Measurements from ENCODE around the gene FAM204A.

FAM204A gene

GRCh38 chr10:118343549-118343948 is 1.4 kb upstream of the FAM204A start:
- H3K27ac Mint-ChIP-seq: no peak overlapping the region
- H3K4me3 Mint-ChIP-seq: no peak overlapping the region
- H3K27me3 Mint-ChIP-seq: peaks cover 9% of the 10 kb centered on the region
- H3K9me3 Mint-ChIP-seq: no peaks in the 10 kb centered on the region
- peaks cover 19% of the 10 kb centered on the region for H3K4me1 Mint-ChIP-seq (ENCODE audit: low read depth)
- H3K36me3 Mint-ChIP-seq (ENCODE audit: low read depth): peaks cover 7% of the 10 kb centered on the region
- intact Hi-C loops (cut with micrococcal nuclease): loop anchor here (5.0 kb wide), 1 partner anchor 296 kb away; the partner anchor contains the start of gene RAB11FIP2

- intact Hi-C loops (cut with micrococcal nuclease): loop anchor here (5.0 kb wide), 1 partner anchor 296 kb away; the partner anchor contains the start of gene RAB11FIP2
- H3K4me1 Mint-ChIP-seq (ENCODE audit: low read depth): peaks cover 19% of the 10 kb centered on the region
- H3K27ac Mint-ChIP-seq: no peak overlapping the region
- H3K27me3 Mint-ChIP-seq: peaks cover 9% of the 10 kb centered on the region
- H3K36me3 Mint-ChIP-seq (ENCODE audit: low read depth): peaks cover 9% of the 10 kb centered on the region
- H3K9me3 Mint-ChIP-seq: no peaks in the 10 kb centered on the region
- no peak overlapping the region for H3K4me3 Mint-ChIP-seq
Observed at GRCh38 chr10:118343115-118343514, 991 bp upstream of the FAM204A start.

- intact Hi-C loops (cut with micrococcal nuclease): loop anchor here (5.0 kb wide), 1 partner anchor 295 kb away; the partner anchor contains the start of gene RAB11FIP2
- peaks cover 9% of the 10 kb centered on the region for H3K27me3 Mint-ChIP-seq
- H3K27ac Mint-ChIP-seq: peak overlapping the region; percentile 88
- peak overlapping the region; percentile 89 for H3K4me3 Mint-ChIP-seq
- H3K9me3 Mint-ChIP-seq: no peaks in the 10 kb centered on the region
- H3K4me1 Mint-ChIP-seq (ENCODE audit: low read depth): peaks cover 19% of the 10 kb centered on the region
- H3K36me3 Mint-ChIP-seq (ENCODE audit: low read depth): peaks cover 9% of the 10 kb centered on the region
Observed at GRCh38 chr10:118342638-118343020, 505 bp upstream of the FAM204A start.

GRCh38 chr10:118340486-118340885 is 1.6 kb downstream of the FAM204A start:
- intact Hi-C loops (cut with micrococcal nuclease): loop anchor here (5.0 kb wide), 1 partner anchor 293 kb away; the partner anchor contains the start of gene RAB11FIP2
- Mint-ChIP-seq H3K27ac (no peak overlapping the region), H3K36me3 (ENCODE audit: low read depth) (peaks cover 19% of the 10 kb centered on the region), H3K9me3 (no peaks in the 10 kb centered on the region), H3K4me1 (ENCODE audit: low read depth) (peaks cover 19% of the 10 kb centered on the region), H3K4me3 (peak overlapping the region; percentile 20), H3K27me3 (no peaks in the 10 kb centered on the region)

- Mint-ChIP-seq H3K27ac (no peak overlapping the region), H3K9me3 (no peaks in the 10 kb centered on the region), H3K4me3 (no peak overlapping the region), H3K4me1 (ENCODE audit: low read depth) (peaks cover 19% of the 10 kb centered on the region), H3K27me3 (no peaks in the 10 kb centered on the region), H3K36me3 (ENCODE audit: low read depth) (peaks cover 30% of the 10 kb centered on the region)
- intact Hi-C loops (cut with micrococcal nuclease): loop anchor here (10.0 kb wide), 1 partner anchor 206 kb away; no protein-coding TSS in a partner anchor
Observed at GRCh38 chr10:118339111-118339510, 3.0 kb downstream of the FAM204A start.

- H3K27me3 Mint-ChIP-seq: no peaks in the 10 kb centered on the region
- H3K27ac Mint-ChIP-seq: no peak overlapping the region
- H3K36me3 Mint-ChIP-seq (ENCODE audit: low read depth): peaks cover 47% of the 10 kb centered on the region
- intact Hi-C loops (cut with micrococcal nuclease): loop anchor here (10.0 kb wide), 1 partner anchor 207 kb away; no protein-coding TSS in a partner anchor
- no peak overlapping the region for H3K4me3 Mint-ChIP-seq
- peaks cover 14% of the 10 kb centered on the region for H3K4me1 Mint-ChIP-seq (ENCODE audit: low read depth)
- no peaks in the 10 kb centered on the region for H3K9me3 Mint-ChIP-seq
Observed at GRCh38 chr10:118337356-118337755, 4.8 kb downstream of the FAM204A start.

- H3K4me3 Mint-ChIP-seq: no peak overlapping the region
- H3K27ac Mint-ChIP-seq: no peak overlapping the region
- H3K4me1 Mint-ChIP-seq (ENCODE audit: low read depth): no peaks in the 10 kb centered on the region
- H3K9me3 Mint-ChIP-seq: no peaks in the 10 kb centered on the region
- no peaks in the 10 kb centered on the region for H3K27me3 Mint-ChIP-seq
- intact Hi-C loops (cut with micrococcal nuclease): loop anchor here (10.0 kb wide), 1 partner anchor 211 kb away; no protein-coding TSS in a partner anchor
- H3K36me3 Mint-ChIP-seq (ENCODE audit: low read depth): peaks cover 72% of the 10 kb centered on the region
Observed at GRCh38 chr10:118333871-118334270, 8.3 kb downstream of the FAM204A start.

GRCh38 chr10:118332948-118333710 is 9.0 kb downstream of the FAM204A start:
- H3K27me3 Mint-ChIP-seq: no peaks in the 10 kb centered on the region
- intact Hi-C loops (cut with micrococcal nuclease): loop anchor here (10.0 kb wide), 1 partner anchor 212 kb away; no protein-coding TSS in a partner anchor
- H3K4me1 Mint-ChIP-seq (ENCODE audit: low read depth): no peaks in the 10 kb centered on the region
- H3K27ac Mint-ChIP-seq: no peak overlapping the region
- no peaks in the 10 kb centered on the region for H3K9me3 Mint-ChIP-seq
- H3K36me3 Mint-ChIP-seq (ENCODE audit: low read depth): peaks cover 74% of the 10 kb centered on the region
- H3K4me3 Mint-ChIP-seq: no peak overlapping the region

GRCh38 chr10:118332236-118332635 is 9.9 kb downstream of the FAM204A start:
- no peak overlapping the region for H3K4me3 Mint-ChIP-seq
- no peaks in the 10 kb centered on the region for H3K27me3 Mint-ChIP-seq
- intact Hi-C loops (cut with micrococcal nuclease): loop anchor here (10.0 kb wide), 1 partner anchor 213 kb away; no protein-coding TSS in a partner anchor
- H3K27ac Mint-ChIP-seq: no peak overlapping the region
- H3K4me1 Mint-ChIP-seq (ENCODE audit: low read depth): no peaks in the 10 kb centered on the region
- H3K36me3 Mint-ChIP-seq (ENCODE audit: low read depth): peaks cover 83% of the 10 kb centered on the region
- no peaks in the 10 kb centered on the region for H3K9me3 Mint-ChIP-seq

GRCh38 chr10:118330295-118331076 is 11.6 kb downstream of the FAM204A start:
- H3K9me3 Mint-ChIP-seq: no peaks in the 10 kb centered on the region
- no peak overlapping the region for H3K4me3 Mint-ChIP-seq
- peaks cover 83% of the 10 kb centered on the region for H3K36me3 Mint-ChIP-seq (ENCODE audit: low read depth)
- H3K27ac Mint-ChIP-seq: no peak overlapping the region
- H3K27me3 Mint-ChIP-seq: no peaks in the 10 kb centered on the region
- H3K4me1 Mint-ChIP-seq (ENCODE audit: low read depth): no peaks in the 10 kb centered on the region
- intact Hi-C loops (cut with micrococcal nuclease): loop anchor here (10.0 kb wide), 1 partner anchor 214 kb away; no protein-coding TSS in a partner anchor

GRCh38 chr10:118324140-118324539 is 18.0 kb downstream of the FAM204A start:
- H3K36me3 Mint-ChIP-seq (ENCODE audit: low read depth): peaks cover 82% of the 10 kb centered on the region
- H3K9me3 Mint-ChIP-seq: no peaks in the 10 kb centered on the region
- H3K27ac Mint-ChIP-seq: no peak overlapping the region
- no peaks in the 10 kb centered on the region for H3K27me3 Mint-ChIP-seq
- no peak overlapping the region for H3K4me3 Mint-ChIP-seq
- intact Hi-C loops (cut with micrococcal nuclease): no loop called here
- no peaks in the 10 kb centered on the region for H3K4me1 Mint-ChIP-seq (ENCODE audit: low read depth)

DNA sequence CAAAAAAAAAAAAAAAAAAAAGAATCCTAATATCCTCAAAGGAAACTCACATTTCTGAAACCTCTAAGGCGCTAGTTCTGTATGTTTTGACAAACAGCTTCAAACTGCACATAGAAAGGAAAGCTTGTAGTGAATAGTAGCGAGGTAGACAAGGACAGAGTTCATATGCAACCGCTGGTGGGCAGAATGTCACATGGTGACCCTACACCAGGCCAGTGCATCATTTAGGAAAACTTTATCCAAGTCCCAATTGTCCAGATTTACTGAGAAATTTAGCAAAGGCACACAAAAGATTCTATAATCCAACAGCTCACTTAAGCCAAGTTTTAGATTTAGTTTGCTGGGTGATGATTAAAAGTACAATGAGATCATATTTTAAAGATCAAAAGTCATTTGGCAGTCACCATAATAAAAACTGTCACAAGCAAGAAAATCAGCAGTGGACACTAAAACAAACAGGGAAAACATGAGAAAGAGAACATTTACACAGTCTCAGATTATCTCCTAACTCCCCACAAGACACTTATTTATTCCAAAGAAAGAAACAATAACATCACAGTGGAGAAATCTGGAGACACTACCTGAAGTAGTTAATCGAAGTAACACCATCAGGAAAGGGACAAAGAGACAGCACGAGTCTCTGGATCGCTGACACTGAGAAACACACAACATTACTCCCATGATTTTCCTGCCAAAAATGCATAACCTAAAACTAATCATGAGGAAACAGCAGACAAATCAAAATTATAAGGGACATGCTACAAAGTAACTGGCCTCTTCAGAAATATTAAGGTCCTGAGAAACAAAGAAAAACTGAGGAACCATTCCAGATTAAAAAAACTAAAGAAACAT is 20.2 kb downstream of the FAM204A start:
- no peaks in the 10 kb centered on the region for H3K27me3 Mint-ChIP-seq
- H3K4me1 Mint-ChIP-seq (ENCODE audit: low read depth): no peaks in the 10 kb centered on the region
- no peak overlapping the region for H3K4me3 Mint-ChIP-seq
- peaks cover 80% of the 10 kb centered on the region for H3K36me3 Mint-ChIP-seq (ENCODE audit: low read depth)
- H3K27ac Mint-ChIP-seq: no peak overlapping the region
- no peaks in the 10 kb centered on the region for H3K9me3 Mint-ChIP-seq
- intact Hi-C loops (cut with micrococcal nuclease): no loop called here

- H3K4me1 Mint-ChIP-seq (ENCODE audit: low read depth): no peaks in the 10 kb centered on the region
- no peaks in the 10 kb centered on the region for H3K27me3 Mint-ChIP-seq
- H3K9me3 Mint-ChIP-seq: no peaks in the 10 kb centered on the region
- peaks cover 72% of the 10 kb centered on the region for H3K36me3 Mint-ChIP-seq (ENCODE audit: low read depth)
- intact Hi-C loops (cut with micrococcal nuclease): no loop called here
- no peak overlapping the region for H3K4me3 Mint-ChIP-seq
- H3K27ac Mint-ChIP-seq: no peak overlapping the region
Observed at GRCh38 chr10:118315629-118316028, 26.5 kb downstream of the FAM204A start.

Data from dendritic cell treated with granulocyte-macrophage colony-stimulating factor and Interleukin-4, amounts not matched to agents 40 ng/mL and 50 ng/mL, for 4 days (primary cell).